Natural killer cell (primary cell): ENCODE data around the gene ELOVL2. TPM values are rescaled to one million over a fixed set of nuclear protein-coding genes. Genes with fewer than 3 reads are reported as not detected.

Source experiments
- ATAC-seq, 3 donors: fragments of 150-1000 bp in 2 of 3; fragments of 200-7000 bp in 1 of 3; cut with Tn5 transposase; 1 replicate in 1 of 3; 2 replicates in 2 of 3; pipeline ENCODE4 v1.10.0; 2021; ENCODE audit warnings: mild to moderate bottlenecking in 2 of 3, moderate library complexity in 2 of 3
- DNase-seq, 2 donors: peaks; one replicate each; pipeline versions ENCODE4 v3.0.0 to v3.0.0-alpha.2; 2013 to 2021; ENCODE audit warnings: mixed read lengths in 1 of 2
- H3K27ac ChIP-seq: one replicate; pipeline ENCODE4 v1.5.1; 2013; ENCODE audit warnings: mild to moderate bottlenecking, low read length
- H3K27me3 ChIP-seq: one replicate; pipeline ENCODE4 v1.6.1; 2013; ENCODE audit warnings: low read length; ENCODE audit not compliant: control insufficient read depth, insufficient read depth
- H3K36me3 ChIP-seq: one replicate; pipeline ENCODE4 v1.6.1; 2013; ENCODE audit warnings: low read length; ENCODE audit not compliant: control insufficient read depth, insufficient read depth
- H3K4me1 ChIP-seq: one replicate; pipeline ENCODE4 v1.6.1; 2013; ENCODE audit warnings: low read length; ENCODE audit not compliant: control insufficient read depth, insufficient read depth
- H3K4me3 ChIP-seq: one replicate; pipeline ENCODE4 v1.5.1; 2013; ENCODE audit warnings: low read length
- H3K9me3 ChIP-seq: one replicate; pipeline ENCODE4 v1.6.1; 2013; ENCODE audit warnings: low read length; ENCODE audit not compliant: control insufficient read depth, insufficient read depth
- H3K27ac Mint-ChIP-seq, 2 donors: one replicate each; pipeline ENCODE4 v1.8.0; 2022; ENCODE audit warnings: mild to moderate bottlenecking in 2 of 2, mixed read lengths in 2 of 2, moderate library complexity in 1 of 2
- H3K27me3 Mint-ChIP-seq, 2 donors: one replicate each; pipeline ENCODE4 v1.8.0; 2022; ENCODE audit warnings: low read depth in 2 of 2, mixed read lengths in 2 of 2
- H3K36me3 Mint-ChIP-seq: one replicate; pipeline ENCODE4 v1.8.0; 2022; ENCODE audit warnings: mixed read lengths
- H3K4me1 Mint-ChIP-seq, 2 donors: one replicate each; pipeline ENCODE4 v1.8.0; 2022; ENCODE audit warnings: mixed read lengths in 2 of 2
- H3K4me3 Mint-ChIP-seq: one replicate; pipeline ENCODE4 v1.8.0; 2022; ENCODE audit warnings: mild to moderate bottlenecking, moderate library complexity, mixed read lengths
- H3K9me3 Mint-ChIP-seq, 2 donors: one replicate each; pipeline ENCODE4 v1.8.0; 2022; ENCODE audit warnings: mixed read lengths in 2 of 2
- CTCF ChIP-seq: fragments of 200-600 bp; IDR thresholded peaks from one replicate; pipeline ENCODE4 v1.8.0; 2022; ENCODE audit warnings: antibody characterized with exemption
- WGBS: methylation state at CpG from one replicate; pipeline ENCODE4 v1.1.7; 2013; ENCODE audit warnings: missing lambda C conversion rate; ENCODE audit not compliant: insufficient coverage; 5-methylcytosine and 5-hydroxymethylcytosine counted together
- intact Hi-C: fragments of 100-400 bp; cut with micrococcal nuclease; formaldehyde crosslinking; loops from one replicate; pipeline ENCODE4 v1.14.2; 2022
- total RNA-seq, 4 donors: library from RNA; stranded (reverse); fragments of 120-200 nt in 1 of 4; gene quantifications; one replicate each; pipeline versions ENCODE4 v1.2.3 to v1.2.4, GENCODE V29; 2013 to 2022

The ELOVL2 gene
- total RNA-seq, 3 donors from 2014 or later (not counting 1 experiment from before 2014, with no cell fraction given) = not detected

GRCh38 chr6:11025921-11026635, 18.0 kb downstream of the ELOVL2 start:
- ATAC-seq (no peak), DNase-seq (no peak)
- Histone ChIP-seq H3K4me3 (no peak overlapping the region), H3K27ac (no peak overlapping the region), H3K4me1 (no peaks in the 10 kb centered on the region), H3K27me3 (peaks cover 5% of the 10 kb centered on the region), H3K36me3 (no peaks in the 10 kb centered on the region), H3K9me3 (no peaks in the 10 kb centered on the region)
- TF ChIP-seq CTCF = no peak
- Mint-ChIP-seq H3K9me3 (no peaks in the 10 kb centered on the region), H3K4me1 (no peaks in the 10 kb centered on the region), H3K27ac (no peak overlapping the region), H3K27me3 (peaks cover 33 to 73% of the 10 kb centered on the region in 2 donors), H3K36me3 (no peaks in the 10 kb centered on the region), H3K4me3 (no peak overlapping the region)
- WGBS = 51% methylated on average over 10 of the region's 10 CpGs
- intact Hi-C loops = no loop called here

GRCh38 chr6:11025130-11025529, 19.0 kb downstream of the ELOVL2 start:
- DNase-seq = no peak
- Histone ChIP-seq H3K4me1 (no peaks in the 10 kb centered on the region), H3K27me3 (peaks cover 4% of the 10 kb centered on the region), H3K4me3 (no peak overlapping the region), H3K9me3 (no peaks in the 10 kb centered on the region), H3K36me3 (no peaks in the 10 kb centered on the region), H3K27ac (no peak overlapping the region)
- intact Hi-C loops = no loop called here
- Mint-ChIP-seq H3K27me3 (peaks cover 29 to 69% of the 10 kb centered on the region in 2 donors), H3K4me1 (no peaks in the 10 kb centered on the region), H3K36me3 (no peaks in the 10 kb centered on the region), H3K27ac (no peak overlapping the region), H3K9me3 (no peaks in the 10 kb centered on the region), H3K4me3 (no peak overlapping the region)
- no peak for ATAC-seq
- no peak for TF ChIP-seq CTCF
- WGBS = 100% methylated on average over 2 of the region's 3 CpGs

- H3K4me3 Mint-ChIP-seq = no peak overlapping the region
Observed at GRCh38 chr6:11023032-11023431, 21.1 kb downstream of the ELOVL2 start.

More at GRCh38 chr6:11023032-11023431, 21.1 kb downstream of the ELOVL2 start:
- Histone ChIP-seq H3K9me3 (no peaks in the 10 kb centered on the region), H3K4me1 (no peaks in the 10 kb centered on the region), H3K4me3 (no peak overlapping the region), H3K36me3 (no peaks in the 10 kb centered on the region), H3K27me3 (no peaks in the 10 kb centered on the region), H3K27ac (no peak overlapping the region)
- no peak for TF ChIP-seq CTCF
- H3K27me3 Mint-ChIP-seq = peaks cover 24 to 51% of the 10 kb centered on the region in 2 donors
- no peaks in the 10 kb centered on the region for H3K4me1 Mint-ChIP-seq
- H3K27ac Mint-ChIP-seq = no peak overlapping the region
- intact Hi-C loops = no loop called here
- no peaks in the 10 kb centered on the region for H3K9me3 Mint-ChIP-seq
- ATAC-seq (no peak), DNase-seq (no peak)
- no peaks in the 10 kb centered on the region for H3K36me3 Mint-ChIP-seq
